ENCODE data around the gene NOCT. TPM values are rescaled to one million over a fixed set of nuclear protein-coding genes. Genes with fewer than 3 reads are reported as not detected.

NOCT gene
- total RNA-seq, 1 experiment from 2014 or later, result 21.5 TPM

GRCh38 chr4:139092271-139092670 lies 76.7 kb downstream of the NOCT start:
- Histone ChIP-seq H3K4me1 (no peaks in the 10 kb centered on the region), H3K36me3 (ENCODE audit: control insufficient read depth, insufficient read depth, low read length) (no peaks in the 10 kb centered on the region), H3K4me3 (ENCODE audit: low read depth, low read length) (no peak overlapping the region), H3K9me3 (no peaks in the 10 kb centered on the region), H3K27me3 (replicated peaks; ENCODE audit: control insufficient read depth, insufficient read depth, low read length) (no peaks in the 10 kb centered on the region)
- peaks cover 34% of the 10 kb centered on the region for H3K36me3 Mint-ChIP-seq (ENCODE audit: insufficient read depth, unreplicated experiment)
- no peaks in the 10 kb centered on the region for H3K27me3 Mint-ChIP-seq (ENCODE audit: insufficient read depth, unreplicated experiment)
- BruUV-seq (replicated peaks), result no TSS peak
- H3K27ac Mint-ChIP-seq (ENCODE audit: unreplicated experiment), result no peak overlapping the region
- no peaks in the 10 kb centered on the region for H3K4me1 Mint-ChIP-seq (ENCODE audit: low read depth, unreplicated experiment)
- ChIA-PET POLR2A (no interaction called here), CTCF (no interaction called here)
- no peaks in the 10 kb centered on the region for H3K9me3 Mint-ChIP-seq (ENCODE audit: unreplicated experiment)
- intact Hi-C loops (cut with micrococcal nuclease; ENCODE audit: unreplicated experiment), result no loop called here
- DNase-seq, result no peak
- H3K4me3 Mint-ChIP-seq (ENCODE audit: unreplicated experiment), result no peak overlapping the region
- no peak for TF ChIP-seq CTCF (IDR thresholded peaks at IDR 0.05; ENCODE audit: insufficient read depth in 1 of 2, low read depth in 1 of 2, low read length in 1 of 2, severe bottlenecking in 1 of 2, unreplicated experiment in 1 of 2)

Other genes with a start within 250 kb of the NOCT start
- gene ELF2, start 161.4 kb downstream of the NOCT start, total RNA-seq (2022), result 53.0 and 53.2 TPM in 2 replicates